Mesodermal cell (in vitro differentiated cells): Measurements from ENCODE around the gene SUPT3H.

Experiments
- H3K27ac ChIP-seq: 2 replicates; pipeline ENCODE4 v1.7.0; 2013; ENCODE audit warnings: mild to moderate bottlenecking, low read depth, low read length, moderate library complexity; ENCODE audit not compliant: severe bottlenecking
- H3K36me3 ChIP-seq: 2 replicates; pipeline ENCODE4 v1.7.1; 2013; ENCODE audit warnings: mild to moderate bottlenecking, low read length, moderate library complexity; ENCODE audit not compliant: control insufficient read depth, insufficient read depth
- H3K4me1 ChIP-seq: one replicate; pipeline ENCODE4 v1.7.1; 2013; ENCODE audit warnings: mild to moderate bottlenecking, low read length; ENCODE audit not compliant: insufficient read depth, control insufficient read depth, poor library complexity, severe bottlenecking
- H3K4me3 ChIP-seq: 2 replicates; pipeline ENCODE4 v1.7.0; 2013; ENCODE audit warnings: low read length, control low read depth, mild to moderate bottlenecking; ENCODE audit not compliant: insufficient read depth, poor library complexity, severe bottlenecking; ENCODE audit errors: extremely low read depth
- H3K9me3 ChIP-seq: 2 replicates; pipeline ENCODE4 v1.7.1; 2013; ENCODE audit warnings: mild to moderate bottlenecking, low read length, moderate library complexity; ENCODE audit not compliant: control insufficient read depth
- WGBS, 2 experiments: methylation state at CpG; one replicate each; pipeline ENCODE4 v1.1.5; 2013; ENCODE audit warnings: missing lambda C conversion rate in 2 of 2; ENCODE audit not compliant: insufficient coverage in 2 of 2; 5-methylcytosine and 5-hydroxymethylcytosine counted together

The SUPT3H gene

GRCh38 chr6:44824567-44824966 is 553.2 kb downstream of the SUPT3H start:
- Histone ChIP-seq H3K4me1 (peaks cover 5% of the 10 kb centered on the region), H3K36me3 (no peaks in the 10 kb centered on the region), H3K27ac (no peak overlapping the region), H3K9me3 (no peaks in the 10 kb centered on the region), H3K4me3 (no peak overlapping the region)

GRCh38 chr6:44820759-44821158 is 557.0 kb downstream of the SUPT3H start:
- H3K4me1 ChIP-seq: no peaks in the 10 kb centered on the region
- 91 to 94% methylated on average over 1 to 2 of the region's 3 CpGs for WGBS, 2 experiments
- H3K9me3 ChIP-seq: no peaks in the 10 kb centered on the region
- no peak overlapping the region for H3K27ac ChIP-seq
- no peak overlapping the region for H3K4me3 ChIP-seq
- no peaks in the 10 kb centered on the region for H3K36me3 ChIP-seq

- Histone ChIP-seq H3K27ac (no peak overlapping the region), H3K4me1 (no peaks in the 10 kb centered on the region), H3K9me3 (no peaks in the 10 kb centered on the region), H3K36me3 (no peaks in the 10 kb centered on the region), H3K4me3 (no peak overlapping the region)
- WGBS, 2 experiments: 83 to 100% methylated on average over 1 of the region's 2 CpGs
Observed at GRCh38 chr6:44820321-44820720, 557.4 kb downstream of the SUPT3H start.

- no peaks in the 10 kb centered on the region for H3K4me1 ChIP-seq
Observed at GRCh38 chr6:44811456-44811855, 566.3 kb downstream of the SUPT3H start.

GRCh38 chr6:44809258-44809657 is 568.5 kb downstream of the SUPT3H start:
- H3K36me3 ChIP-seq: no peaks in the 10 kb centered on the region
- no peak overlapping the region for H3K4me3 ChIP-seq
- 76 to 85% methylated on average over 2 of the region's 2 CpGs for WGBS, 2 experiments
- H3K9me3 ChIP-seq: no peaks in the 10 kb centered on the region
- no peak overlapping the region for H3K27ac ChIP-seq
- H3K4me1 ChIP-seq: no peaks in the 10 kb centered on the region

More at GRCh38 chr6:44811456-44811855, 566.3 kb downstream of the SUPT3H start:
- no peak overlapping the region for H3K27ac ChIP-seq
- H3K36me3 ChIP-seq: no peaks in the 10 kb centered on the region
- H3K9me3 ChIP-seq: no peaks in the 10 kb centered on the region
- no peak overlapping the region for H3K4me3 ChIP-seq

- WGBS, 2 experiments: 98 to 100% methylated on average over 3 to 5 of the region's 5 CpGs
- Histone ChIP-seq H3K27ac (no peak overlapping the region), H3K4me3 (no peak overlapping the region), H3K36me3 (no peaks in the 10 kb centered on the region), H3K9me3 (no peaks in the 10 kb centered on the region), H3K4me1 (no peaks in the 10 kb centered on the region)
Observed at GRCh38 chr6:44808148-44808547, 569.6 kb downstream of the SUPT3H start.

- no peaks in the 10 kb centered on the region for H3K36me3 ChIP-seq
- H3K27ac ChIP-seq: no peak overlapping the region
- H3K4me3 ChIP-seq: no peak overlapping the region
- H3K9me3 ChIP-seq: no peaks in the 10 kb centered on the region
- WGBS, 2 experiments: 90 to 91% methylated on average over 4 of the region's 5 CpGs
- no peaks in the 10 kb centered on the region for H3K4me1 ChIP-seq
Observed at GRCh38 chr6:44806656-44807055, 571.1 kb downstream of the SUPT3H start.

GRCh38 chr6:44805238-44805846 is 572.4 kb downstream of the SUPT3H start:
- Histone ChIP-seq H3K4me1 (peaks cover under 1% of the 10 kb centered on the region), H3K27ac (no peak overlapping the region), H3K4me3 (no peak overlapping the region), H3K9me3 (no peaks in the 10 kb centered on the region), H3K36me3 (no peaks in the 10 kb centered on the region)
- 89 to 91% methylated on average over 5 to 7 of the region's 7 CpGs for WGBS, 2 experiments

- whole genome bisulfite sequencing, 2 experiments: 91 to 95% methylated on average over 3 of the region's 4 CpGs
- Histone ChIP-seq H3K36me3 (no peaks in the 10 kb centered on the region), H3K27ac (no peak overlapping the region), H3K4me1 (peaks cover 7% of the 10 kb centered on the region), H3K4me3 (no peak overlapping the region), H3K9me3 (no peaks in the 10 kb centered on the region)
Observed at GRCh38 chr6:44804546-44805159, 573.1 kb downstream of the SUPT3H start.

GRCh38 chr6:44804016-44804415 is 573.7 kb downstream of the SUPT3H start:
- Histone ChIP-seq H3K4me1 (peaks cover 7% of the 10 kb centered on the region), H3K9me3 (no peaks in the 10 kb centered on the region), H3K36me3 (no peaks in the 10 kb centered on the region), H3K4me3 (no peak overlapping the region), H3K27ac (no peak overlapping the region)
- WGBS, 2 experiments: 84 to 93% methylated on average over 5 of the region's 5 CpGs

- no peak overlapping the region for H3K4me3 ChIP-seq
- H3K27ac ChIP-seq: no peak overlapping the region
- H3K4me1 ChIP-seq: peaks cover 7% of the 10 kb centered on the region
- no peaks in the 10 kb centered on the region for H3K9me3 ChIP-seq
- H3K36me3 ChIP-seq: no peaks in the 10 kb centered on the region
- 89% methylated on average over 7 to 8 of the region's 8 CpGs for WGBS, 2 experiments
Observed at GRCh38 chr6:44800784-44801592, 576.7 kb downstream of the SUPT3H start.
